Measurements from ENCODE around the gene ZNRF2.
"Not testable (repeated sequence)": the region's sequence is repeated elsewhere in the genome, so short reads cannot be mapped to it uniquely, and the experiment has no call there.

ZNRF2 gene

DNA sequence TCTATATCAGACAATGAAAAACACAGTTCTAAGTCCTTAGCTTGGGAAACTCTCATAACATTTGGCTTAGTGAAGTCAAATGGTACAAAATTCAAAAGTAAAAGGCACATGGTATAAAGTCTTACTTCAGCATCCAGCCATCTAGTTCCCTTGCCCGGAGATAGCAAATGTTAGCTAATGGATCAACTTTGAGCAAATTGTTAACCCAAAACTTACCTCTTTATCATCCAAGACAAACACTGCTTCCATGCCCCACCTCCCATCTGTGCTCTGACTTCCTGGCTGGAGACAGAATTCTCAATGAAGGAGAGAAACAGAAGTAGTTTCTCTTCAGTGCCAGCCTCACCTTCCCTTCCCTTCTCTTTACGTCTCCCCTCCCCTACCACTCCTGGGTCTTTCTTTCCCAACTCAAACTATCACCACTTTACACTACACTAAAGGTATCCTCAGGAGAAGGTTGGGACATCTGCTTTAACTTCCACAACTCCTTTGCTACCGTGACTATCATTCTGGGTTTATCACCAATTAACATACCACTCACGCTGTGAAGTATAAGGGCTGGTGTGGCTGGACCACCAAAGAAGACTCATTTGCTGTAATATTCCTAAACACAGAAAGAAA lies 21.2 kb upstream of the ZNRF2 start:
- DNase-seq: no peak

DNA sequence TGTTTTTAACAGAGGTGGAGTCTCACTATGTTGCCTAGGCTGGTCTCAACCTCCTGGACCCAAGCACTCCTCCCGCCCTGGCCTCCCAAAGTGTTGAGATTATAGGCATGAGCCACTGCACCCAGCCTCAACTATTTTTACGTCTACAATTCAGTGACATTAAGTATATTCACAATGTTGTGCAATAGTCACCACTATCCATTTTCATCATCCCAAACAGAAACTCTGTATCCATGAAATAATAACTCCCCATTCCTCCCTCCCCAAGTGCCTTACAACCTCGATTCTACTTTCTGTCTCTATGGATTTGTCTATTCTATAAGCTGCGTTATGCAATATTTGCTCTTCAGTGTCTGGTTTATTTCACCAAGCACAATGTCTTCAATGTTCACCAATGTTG lies 20.3 kb upstream of the ZNRF2 start:
- no peak for DNase-seq

DNA sequence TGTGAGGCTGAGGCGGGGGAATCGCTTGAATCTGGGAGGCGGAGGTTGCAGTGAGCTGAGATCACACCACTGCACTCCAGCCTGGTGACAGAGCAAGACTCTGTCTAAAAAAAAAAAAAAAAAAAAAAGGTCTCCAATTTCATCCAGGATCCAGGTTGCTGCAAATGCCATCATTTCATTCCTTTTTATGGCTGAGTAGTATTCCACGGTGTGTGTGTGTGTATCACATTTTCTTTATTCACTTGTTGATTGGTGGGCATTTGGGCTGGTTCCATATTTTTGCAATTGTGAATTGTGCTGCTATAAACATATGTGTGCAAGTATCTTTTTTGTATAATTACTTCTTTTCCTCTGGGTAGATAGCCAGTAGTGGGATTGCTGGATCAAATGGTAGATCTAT lies 19.2 kb upstream of the ZNRF2 start:
- DNase-seq: not testable (repeated sequence)

DNA sequence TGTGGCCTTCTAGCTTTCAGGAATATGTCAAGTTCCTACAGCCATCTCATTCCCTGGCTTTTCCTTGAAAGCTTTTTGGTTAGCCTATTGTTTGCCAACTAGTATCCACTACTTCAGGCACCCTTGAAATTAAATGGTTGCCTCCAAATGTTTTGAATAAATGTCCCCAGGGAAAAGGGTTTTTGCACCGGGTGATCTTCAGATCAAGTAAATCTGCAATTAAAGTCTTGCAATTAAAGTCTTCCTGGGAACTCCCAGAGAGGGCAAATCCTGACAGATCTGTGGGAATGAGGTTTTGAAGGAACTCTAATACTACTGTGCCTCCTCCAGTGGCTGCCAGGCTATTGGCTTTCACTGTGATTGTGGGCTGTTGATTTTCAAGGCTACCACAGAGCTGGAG lies 17.7 kb upstream of the ZNRF2 start:
- no peak for DNase-seq

DNA sequence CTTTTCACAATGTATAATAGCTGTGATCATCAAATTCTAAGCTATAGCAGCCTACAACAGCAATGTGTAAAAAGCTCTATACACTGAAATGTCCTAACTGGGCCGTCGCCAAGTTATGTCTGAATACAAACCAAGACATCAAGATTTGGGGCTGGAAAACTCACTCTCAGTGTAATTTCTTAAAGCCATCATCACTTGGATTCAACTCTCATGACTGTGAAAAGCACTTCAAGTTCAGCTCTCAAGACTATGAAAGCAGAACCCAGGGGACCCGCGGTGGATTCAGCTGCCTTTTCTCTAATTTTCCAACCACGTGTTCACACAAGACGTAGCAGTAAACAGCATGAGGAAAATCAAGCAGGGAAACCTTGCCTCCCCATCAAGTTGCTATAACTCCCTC lies 15.8 kb upstream of the ZNRF2 start:
- DNase-seq: no peak

DNA sequence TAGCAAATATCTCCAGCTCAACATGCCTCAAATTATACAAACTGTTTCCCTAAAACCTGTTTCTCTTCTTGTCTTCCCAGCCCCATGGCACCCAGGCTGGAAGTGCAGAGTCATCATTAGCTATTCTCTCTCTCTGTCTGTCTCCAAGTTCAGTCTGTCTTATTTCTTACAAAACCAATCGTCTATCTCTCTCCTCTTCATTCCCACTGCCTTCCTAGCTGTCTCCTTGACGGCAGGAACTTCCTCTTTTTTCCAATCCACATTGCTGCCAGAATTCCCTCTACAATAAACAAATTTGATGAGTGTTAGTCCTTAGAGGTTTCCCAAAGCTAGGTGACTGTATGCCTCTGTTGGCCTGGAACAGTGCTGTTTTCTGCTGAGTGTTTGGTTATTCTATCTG lies 14.9 kb upstream of the ZNRF2 start:
- no peak for DNase-seq

DNA sequence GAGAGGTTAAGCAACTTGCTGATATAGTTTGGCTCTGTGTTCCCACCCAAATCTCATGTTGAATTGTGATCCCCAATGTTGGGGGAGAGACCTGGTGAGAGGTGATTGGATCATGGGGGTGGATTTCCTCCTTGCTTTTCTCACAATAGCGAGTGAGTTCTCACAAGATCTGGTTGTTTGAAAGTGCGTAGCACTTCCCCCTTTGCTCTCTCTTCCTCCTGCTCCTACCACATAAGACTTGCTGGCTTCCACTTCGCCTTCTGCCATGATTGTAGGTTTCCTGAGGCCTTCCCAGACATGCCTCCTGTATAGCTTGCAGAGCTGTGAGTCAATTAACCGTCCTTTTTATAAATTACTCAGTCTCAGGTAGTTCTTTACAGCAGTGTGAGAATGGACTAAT lies 13.5 kb upstream of the ZNRF2 start:
- DNase-seq: no peak

DNA sequence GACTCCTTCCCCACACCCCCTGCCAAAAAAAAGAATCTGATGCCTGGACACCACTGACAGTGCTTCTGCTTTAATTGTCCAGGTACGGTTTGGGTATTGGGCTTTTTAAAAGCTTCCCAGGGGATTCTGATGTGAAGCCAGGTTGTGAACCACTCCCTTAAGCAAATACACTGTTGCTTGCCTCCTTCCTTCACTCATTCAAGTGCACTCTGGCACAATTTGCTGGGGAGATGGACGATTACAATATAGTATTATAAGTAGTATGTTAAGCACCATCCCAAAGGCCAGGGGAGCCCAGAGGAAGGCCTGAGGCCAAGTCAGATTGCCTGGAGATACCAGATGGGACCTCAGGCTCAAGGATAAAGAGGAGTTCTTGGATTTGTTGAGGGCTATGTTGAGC lies 12.3 kb upstream of the ZNRF2 start:
- DNase-seq: no peak

DNA sequence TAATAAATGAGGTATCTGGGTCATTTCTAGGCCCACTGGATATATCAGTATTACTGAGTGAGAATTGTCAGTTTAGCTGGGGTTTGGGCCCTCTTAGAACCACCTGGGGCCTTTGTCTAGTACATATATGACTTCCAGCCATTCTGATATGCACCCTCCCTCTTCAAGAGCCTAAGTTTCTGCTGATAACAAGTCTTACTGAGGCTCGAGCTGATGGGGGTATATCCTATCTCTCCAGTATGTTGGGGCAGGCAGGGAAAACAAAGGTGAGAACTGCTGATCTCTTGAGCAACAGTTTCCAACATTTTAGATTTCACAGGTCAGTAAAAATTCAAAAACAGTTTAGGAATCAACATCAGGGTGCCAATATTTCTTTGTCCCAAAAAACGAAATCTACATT lies 10.8 kb upstream of the ZNRF2 start:
- DNase-seq: no peak

DNA sequence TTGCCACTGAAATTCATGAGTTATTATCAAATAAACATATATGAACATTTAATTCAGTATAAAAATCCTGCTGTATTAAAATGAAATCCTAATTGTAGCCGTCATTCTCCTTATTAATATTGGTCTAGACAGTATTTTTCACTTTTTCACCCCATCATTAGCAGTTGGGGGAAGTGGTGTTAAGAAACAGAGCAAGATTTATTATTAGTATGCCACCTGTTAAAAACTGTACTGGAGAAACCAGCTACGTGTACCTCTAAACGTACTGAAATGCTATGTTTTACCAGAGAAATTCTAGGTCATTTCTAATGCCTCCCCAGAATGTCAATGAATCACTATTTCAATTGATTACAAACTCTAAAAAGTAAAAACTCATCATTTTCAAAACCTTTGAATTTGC lies 9.8 kb upstream of the ZNRF2 start:
- DNase-seq: no peak

DNA sequence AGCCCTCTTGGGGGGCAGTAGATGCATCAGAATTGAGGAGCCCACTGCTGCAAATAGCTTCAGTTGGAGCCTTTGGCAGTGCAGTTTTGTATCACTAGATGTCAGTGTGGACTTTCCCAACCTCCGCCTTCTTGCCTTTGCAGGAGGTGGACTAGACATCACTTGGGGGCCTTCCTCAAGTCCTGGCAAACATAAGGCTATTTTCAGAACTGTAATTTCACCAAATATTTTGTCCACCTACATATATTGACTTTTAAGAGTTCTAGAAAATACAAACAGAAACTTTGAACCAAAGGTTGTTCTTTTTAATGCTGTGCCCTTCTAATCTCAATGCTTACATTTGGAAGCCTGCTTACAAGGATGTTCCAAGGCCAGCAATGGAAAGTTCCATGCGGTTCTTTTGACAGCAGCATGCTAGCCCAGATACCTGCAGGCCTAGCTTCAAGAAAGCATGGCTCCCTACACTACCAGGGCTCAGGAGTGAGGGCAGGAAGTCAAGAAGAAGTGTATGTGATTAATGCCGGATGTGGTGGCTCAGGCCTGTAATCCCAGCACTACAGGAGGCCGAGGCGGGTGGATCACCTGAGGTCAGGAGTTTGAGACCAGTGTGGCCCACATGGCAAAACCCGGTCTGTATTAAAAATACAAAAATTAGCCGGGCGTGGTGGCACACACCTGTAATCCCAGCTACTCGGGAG lies 8.0 kb upstream of the ZNRF2 start:
- DNase-seq: no peak

DNA sequence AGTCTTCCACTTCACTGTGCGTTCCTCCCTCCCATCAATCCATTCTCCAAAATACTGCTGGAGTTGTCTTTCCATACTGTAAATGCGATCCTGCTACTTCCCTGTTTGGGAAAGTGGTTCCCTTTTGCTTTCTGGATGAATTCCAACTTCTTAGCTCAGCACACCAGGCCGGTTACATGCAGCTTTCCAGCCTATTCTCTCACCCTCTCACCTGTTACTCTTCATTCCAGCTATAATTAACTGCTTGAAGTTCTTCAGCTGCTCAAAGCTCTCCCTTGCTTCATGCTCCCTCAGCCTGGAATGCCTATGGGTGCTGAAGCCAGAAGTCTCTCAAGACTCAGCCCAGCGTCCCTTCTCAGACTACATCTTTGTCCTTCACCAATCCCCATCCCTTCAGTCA lies 6.0 kb upstream of the ZNRF2 start:
- DNase-seq: no peak

DNA sequence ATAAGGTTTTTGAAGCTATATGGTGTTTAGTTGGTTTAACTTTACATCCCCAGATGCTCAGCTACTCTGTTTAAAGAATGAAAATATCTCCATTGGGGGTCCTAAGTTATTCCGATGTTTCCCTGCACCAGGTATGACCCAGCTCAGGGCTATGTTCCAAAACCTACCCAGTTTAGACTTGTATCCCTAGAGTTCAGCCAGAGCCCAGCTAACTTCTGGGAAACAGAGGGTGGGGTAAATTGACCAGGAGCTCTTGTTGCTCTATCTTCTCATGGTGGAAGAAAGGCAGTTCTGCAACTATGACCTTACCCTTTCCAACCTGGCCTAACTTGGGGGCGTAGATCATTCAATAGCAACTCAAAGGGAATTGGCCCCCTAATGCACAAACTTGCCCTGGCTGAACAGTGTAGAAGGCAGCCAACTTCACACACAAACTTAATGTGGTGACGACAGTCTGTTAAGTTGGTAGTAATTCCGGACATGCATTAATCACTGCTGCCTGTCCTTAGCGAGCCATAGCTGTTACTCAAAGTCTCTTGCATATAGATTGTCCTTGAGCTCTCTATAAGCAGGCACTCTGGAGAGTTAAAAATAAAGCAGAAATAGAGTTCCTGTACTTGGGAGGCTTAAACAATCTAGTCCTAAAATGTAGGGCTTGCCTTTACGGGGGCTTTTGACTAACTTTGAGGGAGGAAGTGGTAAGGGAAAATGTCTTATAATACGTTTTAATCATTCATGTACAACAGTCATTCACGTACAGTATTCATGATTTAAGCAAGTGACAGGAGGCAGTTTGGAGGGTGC lies 5.3 kb upstream of the ZNRF2 start:
- DNase-seq: no peak

DNA sequence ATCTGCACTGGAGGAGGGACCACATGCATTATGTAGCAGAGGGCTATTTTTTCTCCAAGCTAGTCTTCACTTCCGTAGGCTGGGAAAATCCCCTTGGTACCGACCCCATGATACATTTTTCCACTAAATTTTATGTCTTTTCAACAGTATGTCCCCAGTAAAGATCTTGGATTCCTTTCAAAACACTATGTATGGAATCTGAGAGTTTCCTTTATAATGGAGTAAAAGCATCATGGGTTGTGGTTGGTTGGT lies 4.8 kb upstream of the ZNRF2 start:
- no peak for DNase-seq

DNA sequence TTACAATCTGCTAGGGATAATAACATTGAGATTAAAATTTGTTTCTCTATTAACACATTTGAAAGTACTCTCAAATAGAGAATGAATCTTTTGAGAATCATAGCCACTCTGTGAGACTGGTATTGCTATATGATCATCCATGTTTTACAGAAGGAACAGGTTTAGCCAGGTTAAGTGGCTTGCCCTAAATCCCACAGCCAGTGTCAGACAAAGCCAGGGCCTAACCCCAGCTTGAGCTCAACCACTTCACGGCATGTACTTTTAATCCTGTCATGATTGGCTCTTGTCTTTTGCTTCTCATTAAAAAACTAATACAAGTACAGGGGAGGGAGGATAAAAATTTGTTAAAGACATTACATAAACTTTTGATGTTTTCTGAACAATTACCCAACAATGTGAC lies 3.8 kb upstream of the ZNRF2 start:
- no peak for DNase-seq

DNA sequence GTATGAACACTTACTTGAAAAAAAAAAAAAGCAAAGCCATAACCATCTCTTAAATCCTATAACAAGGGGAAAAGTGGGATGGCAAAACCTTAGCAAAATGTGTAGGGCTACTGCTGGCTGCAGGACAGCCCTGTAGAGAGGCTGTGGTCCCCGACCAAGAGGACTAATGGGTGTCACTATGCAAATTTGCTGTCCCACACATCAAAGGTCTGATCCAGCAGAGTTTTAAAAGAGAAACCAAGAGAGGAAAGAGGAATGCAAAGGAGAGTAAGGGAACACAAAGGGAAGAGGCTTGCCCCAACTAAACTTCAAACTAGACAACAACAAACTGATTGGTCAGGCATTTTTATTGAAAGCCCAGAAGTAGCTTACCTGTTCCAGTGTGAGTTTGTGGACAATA lies 3.1 kb upstream of the ZNRF2 start:
- no peak for DNase-seq

DNA sequence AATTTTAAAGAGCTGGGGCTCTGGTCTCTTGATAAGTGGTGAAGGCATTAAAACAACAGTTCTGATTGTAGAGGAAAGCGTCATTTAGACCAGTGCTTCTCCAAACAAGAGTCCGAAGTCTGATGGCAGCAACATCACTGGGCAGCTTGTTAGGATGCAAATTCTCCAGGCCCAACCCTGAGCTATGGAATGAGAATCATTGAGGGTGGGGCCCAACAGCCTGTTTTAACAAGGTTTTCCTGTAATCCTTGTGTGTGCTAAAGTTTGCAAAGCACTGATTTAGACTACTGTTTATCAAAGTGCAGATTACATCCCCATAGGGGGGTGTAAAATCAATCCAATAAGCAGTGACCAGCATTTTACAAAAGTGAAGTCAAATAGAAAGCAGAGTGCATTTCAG lies 2.6 kb upstream of the ZNRF2 start:
- no peak for DNase-seq

DNA sequence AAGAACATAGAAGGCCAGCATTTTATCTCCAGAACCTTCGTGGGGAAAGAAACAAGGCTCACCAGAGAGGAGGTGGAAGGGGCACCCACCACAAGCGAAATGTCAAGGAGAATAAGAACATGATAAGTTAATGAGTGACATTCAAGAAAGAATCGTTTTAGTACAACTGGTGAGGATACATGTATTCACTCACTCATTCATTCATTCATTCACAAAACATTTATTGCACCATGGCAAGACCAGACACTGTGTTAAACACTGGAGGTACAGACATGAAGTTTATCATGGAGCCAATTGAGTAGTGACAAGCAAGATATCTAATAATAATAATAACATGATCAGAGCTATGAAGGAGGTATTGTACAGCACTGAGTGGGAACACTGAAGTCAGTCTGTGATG lies 1.7 kb upstream of the ZNRF2 start:
- DNase-seq: no peak

DNA sequence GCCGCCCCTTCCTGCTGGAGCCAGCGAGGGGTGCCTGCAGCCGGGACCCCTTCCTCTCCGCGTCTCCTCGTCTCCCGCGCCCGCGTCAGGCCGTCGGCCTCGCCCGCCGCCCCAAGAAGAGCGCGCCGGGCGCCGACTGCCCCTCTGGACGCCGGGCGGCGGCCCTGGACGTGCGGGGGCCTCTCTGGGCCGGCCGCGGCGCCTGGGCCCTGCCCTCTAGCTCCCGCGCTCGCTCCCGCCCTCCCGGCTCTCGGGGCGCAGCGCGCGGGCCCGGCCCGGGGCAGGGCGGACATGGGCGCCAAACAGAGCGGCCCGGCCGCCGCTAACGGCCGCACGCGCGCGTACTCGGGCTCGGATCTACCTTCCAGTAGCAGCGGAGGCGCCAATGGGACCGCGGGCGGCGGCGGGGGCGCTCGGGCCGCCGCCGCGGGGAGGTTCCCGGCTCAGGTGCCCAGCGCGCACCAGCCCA lies 704 bp downstream of the ZNRF2 start:
- no peak for DNase-seq

DNA sequence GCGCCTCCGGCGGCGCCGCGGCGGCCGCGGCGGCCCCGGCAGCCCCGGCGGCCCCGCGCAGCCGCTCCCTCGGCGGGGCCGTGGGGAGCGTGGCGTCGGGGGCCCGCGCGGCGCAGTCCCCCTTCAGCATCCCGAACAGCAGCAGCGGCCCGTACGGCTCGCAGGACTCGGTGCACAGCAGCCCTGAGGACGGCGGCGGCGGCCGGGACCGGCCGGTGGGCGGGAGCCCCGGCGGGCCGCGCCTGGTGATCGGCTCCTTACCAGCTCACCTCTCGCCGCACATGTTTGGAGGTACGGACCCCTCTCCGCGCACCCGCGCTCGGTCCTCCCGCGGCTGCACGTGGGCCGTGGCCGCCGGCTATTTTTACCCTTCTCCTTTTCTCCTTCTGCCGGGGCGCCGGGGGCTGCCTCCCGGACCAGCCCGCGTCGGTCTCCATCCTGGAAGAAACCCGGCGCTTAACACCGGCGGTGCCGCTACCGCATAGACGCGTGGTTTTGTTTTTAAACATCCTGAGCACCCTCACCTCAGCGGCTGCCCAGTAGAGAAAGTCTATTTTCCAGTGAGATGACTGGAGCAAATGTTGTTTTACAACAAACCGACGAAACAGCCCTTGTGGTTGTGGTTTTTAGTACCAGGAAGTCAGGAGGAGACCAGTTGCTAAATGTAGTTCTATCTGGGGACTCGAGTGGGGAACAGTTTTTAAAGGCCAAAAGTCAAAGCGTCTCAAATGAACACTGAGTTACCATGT lies 1.3 kb downstream of the ZNRF2 start:
- peak in 1 of 2 experiments; percentile 22 for DNase-seq

DNA sequence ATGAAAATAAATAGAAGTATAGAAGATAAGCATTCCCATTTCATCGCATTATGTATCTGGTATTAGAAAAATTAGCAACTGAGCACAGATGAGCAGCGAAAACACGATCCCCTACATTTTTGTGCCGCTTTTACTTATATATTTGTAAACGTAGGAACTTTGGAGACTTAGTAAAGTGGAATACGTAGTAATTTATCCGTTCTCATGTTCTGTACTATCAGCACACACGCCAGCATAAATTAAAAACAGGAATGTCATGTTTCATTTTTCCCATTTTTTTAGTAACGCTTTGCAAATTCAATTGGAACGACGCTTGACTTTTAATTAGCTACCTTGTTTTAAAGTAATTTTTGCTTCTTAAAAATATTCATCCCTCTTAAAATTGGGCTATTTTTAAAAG lies 2.4 kb downstream of the ZNRF2 start:
- no peak for DNase-seq

DNA sequence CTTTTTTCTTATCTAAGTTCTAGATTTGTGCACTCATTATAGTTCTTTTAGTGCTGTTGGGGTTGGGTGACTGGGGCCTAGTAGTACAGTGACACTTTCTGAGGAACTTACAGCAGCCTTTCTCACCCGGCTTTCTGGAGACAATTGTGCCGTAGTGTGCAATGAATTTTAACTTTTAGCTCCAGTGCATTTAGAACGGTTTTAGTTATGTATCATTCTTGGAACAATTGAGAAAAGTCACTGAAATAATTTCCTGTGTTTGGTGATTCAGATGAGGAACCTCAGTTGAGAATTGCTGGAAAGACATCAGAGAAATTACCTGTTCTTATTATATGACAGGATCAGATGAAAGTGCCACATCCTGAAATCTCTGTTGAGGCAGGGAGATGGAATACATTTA lies 3.2 kb downstream of the ZNRF2 start:
- not testable (repeated sequence) for DNase-seq

DNA sequence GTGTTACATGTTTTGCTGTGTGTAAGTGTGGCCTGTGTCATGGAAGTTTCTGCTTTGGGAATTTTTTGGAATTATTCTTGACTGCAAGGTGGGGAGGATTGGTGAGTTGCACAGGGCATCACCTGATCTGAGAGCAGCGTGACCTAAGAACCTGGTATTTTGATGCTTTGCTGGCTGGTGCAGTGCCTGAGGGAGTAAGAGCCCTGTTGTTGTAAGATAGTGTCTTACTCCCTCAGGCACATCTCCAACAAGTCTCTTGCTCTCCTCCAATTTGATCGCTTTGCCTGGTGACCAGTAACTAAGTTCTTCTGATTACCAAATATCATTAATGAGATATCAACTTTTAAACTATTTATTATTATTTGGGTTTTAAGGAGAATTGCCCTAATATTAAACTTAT lies 5.2 kb downstream of the ZNRF2 start:
- DNase-seq: not testable (repeated sequence)

DNA sequence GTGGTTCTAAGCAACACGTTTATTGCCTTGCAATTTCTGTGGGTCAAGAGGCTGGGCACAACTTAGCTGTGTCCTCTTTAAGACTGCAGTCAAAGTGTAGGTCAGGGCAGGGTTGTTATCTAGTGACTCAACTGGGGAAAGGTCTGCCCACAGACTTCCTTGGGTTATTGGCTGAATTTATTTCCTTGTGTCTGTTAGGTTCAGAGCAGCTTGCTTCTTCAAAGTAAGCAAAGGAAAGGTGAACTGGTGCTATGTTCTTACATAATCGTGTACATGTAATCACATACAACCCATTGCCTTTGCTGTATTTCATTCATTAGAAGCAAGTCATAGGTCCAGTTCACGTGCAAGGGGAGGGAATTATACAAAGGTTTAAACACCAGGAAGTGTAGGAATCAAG lies 5.9 kb downstream of the ZNRF2 start:
- not testable (repeated sequence) for DNase-seq
